22Rv1 (cell line): ENCODE results near the gene VSIG10.

Source experiments
- H3K27ac ChIP-seq: fragments of 450-650 bp; 2 replicates; pipeline ENCODE4 v1.5.1; 2017
- CTCF ChIP-seq: fragments of 450-650 bp; IDR thresholded peaks from 2 replicates; pipeline ENCODE4 v1.5.1; 2017; ENCODE audit warnings: mild to moderate bottlenecking
- ZFX ChIP-seq: fragments of 450-650 bp; IDR thresholded peaks from 2 replicates; pipeline ENCODE4 v1.6.1; 2017; ENCODE audit warnings: antibody characterized with exemption, borderline replicate concordance

VSIG10 gene, protein sequence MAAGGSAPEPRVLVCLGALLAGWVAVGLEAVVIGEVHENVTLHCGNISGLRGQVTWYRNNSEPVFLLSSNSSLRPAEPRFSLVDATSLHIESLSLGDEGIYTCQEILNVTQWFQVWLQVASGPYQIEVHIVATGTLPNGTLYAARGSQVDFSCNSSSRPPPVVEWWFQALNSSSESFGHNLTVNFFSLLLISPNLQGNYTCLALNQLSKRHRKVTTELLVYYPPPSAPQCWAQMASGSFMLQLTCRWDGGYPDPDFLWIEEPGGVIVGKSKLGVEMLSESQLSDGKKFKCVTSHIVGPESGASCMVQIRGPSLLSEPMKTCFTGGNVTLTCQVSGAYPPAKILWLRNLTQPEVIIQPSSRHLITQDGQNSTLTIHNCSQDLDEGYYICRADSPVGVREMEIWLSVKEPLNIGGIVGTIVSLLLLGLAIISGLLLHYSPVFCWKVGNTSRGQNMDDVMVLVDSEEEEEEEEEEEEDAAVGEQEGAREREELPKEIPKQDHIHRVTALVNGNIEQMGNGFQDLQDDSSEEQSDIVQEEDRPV

GRCh38 chr12:118103601-118104382 is at the start of gene VSIG10:
Gene VSIG10, minus strand, starts transcription at chr12:118104011. Its CDS starts 340 bp downstream, at chr12:118103671.
- H3K27ac ChIP-seq = peak within 1 kb of the TSS; percentile 85
- TF ChIP-seq CTCF (peak; percentile 5; the same call in 1 of the 2 replicates), ZFX (no peak)

DNA sequence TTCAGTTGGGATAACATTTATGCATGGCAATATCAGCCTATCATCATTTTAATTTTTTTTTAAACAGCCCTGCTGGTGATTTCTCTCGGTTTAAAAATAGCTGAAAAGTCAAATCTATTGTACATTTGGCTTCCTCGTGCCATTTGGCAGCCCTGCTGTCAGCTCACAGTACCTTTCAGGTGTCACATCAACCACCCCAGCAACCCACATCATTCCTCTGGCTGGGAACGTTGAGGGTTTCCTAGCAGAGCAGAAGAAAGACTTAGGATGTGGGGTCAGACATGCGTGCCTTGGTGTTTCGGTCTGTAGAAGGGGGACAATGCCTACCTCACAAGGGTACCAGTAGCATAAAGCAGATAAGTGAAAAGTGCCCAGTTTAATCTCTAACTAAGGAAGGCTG is 47.9 kb upstream of the VSIG10 start:
- TF ChIP-seq ZFX (no peak), CTCF (no peak)
- 0 out of 2 replicates have a peak overlapping the region, but pooled peaks have one; percentile 2 for H3K27ac ChIP-seq

GRCh38 chr12:118150625-118151024 is 46.8 kb upstream of the VSIG10 start:
- H3K27ac ChIP-seq = no peak overlapping the region
- TF ChIP-seq ZFX (no peak), CTCF (no peak)

- TF ChIP-seq ZFX = no peak
- TF ChIP-seq CTCF = no peak
- H3K27ac ChIP-seq = peak overlapping the region; percentile 9; the same call in 1 of the 2 replicates
Measured at GRCh38 chr12:118148287-118148686, 44.5 kb upstream of the VSIG10 start.

- no peak overlapping the region for H3K27ac ChIP-seq
- no peak for TF ChIP-seq CTCF
- no peak for TF ChIP-seq ZFX
Measured at GRCh38 chr12:118145798-118146156, 42.0 kb upstream of the VSIG10 start.

- no peak overlapping the region for H3K27ac ChIP-seq
Measured at GRCh38 chr12:118145113-118145797, 41.4 kb upstream of the VSIG10 start.

More at GRCh38 chr12:118145113-118145797, 41.4 kb upstream of the VSIG10 start:
- no peak for TF ChIP-seq ZFX
- no peak for TF ChIP-seq CTCF
